Ishikawa (cell line): ENCODE data around the gene DVL2.

ENCODE experiments used
- CEBPB ChIP-seq: IDR thresholded peaks from 2 replicates; pipeline ENCODE4 v1.6.1; 2012
- EGR1 ChIP-seq: IDR thresholded peaks from 2 replicates; pipeline ENCODE4 v1.6.1; 2012
- EP300 ChIP-seq: IDR thresholded peaks from 2 replicates; pipeline ENCODE4 v1.6.1; 2012; ENCODE audit warnings: borderline replicate concordance
- NFIC ChIP-seq: IDR thresholded peaks from 2 replicates; pipeline ENCODE4 v1.6.1; 2012
- TAF1 ChIP-seq: IDR thresholded peaks from 2 replicates; pipeline ENCODE4 v1.6.1; 2012; ENCODE audit warnings: low read depth, mild to moderate bottlenecking
- YY1 ChIP-seq: IDR thresholded peaks from 2 replicates; pipeline ENCODE4 v1.6.1; 2012; ENCODE audit warnings: low read depth
- TF ChIP-seq, protein P1 (sequence below): IDR thresholded peaks from 2 replicates; pipeline ENCODE4 v1.6.1; 2012

DNA sequence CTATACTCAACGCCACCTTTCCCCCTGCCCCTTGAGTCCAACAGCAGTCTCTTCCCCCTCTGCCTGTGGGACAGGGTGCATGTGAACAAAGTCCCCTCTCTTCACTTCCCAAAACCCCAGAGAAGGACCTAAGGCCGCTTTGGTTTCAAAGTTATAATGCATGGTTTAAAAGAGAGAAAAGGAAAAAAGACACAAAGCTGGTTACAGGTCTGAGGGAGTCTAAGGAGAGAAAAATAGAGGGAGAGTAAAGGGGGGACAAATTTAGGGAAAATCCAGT, 9.1 kb upstream of the DVL2 start:
- no peak for TF ChIP-seq YY1
- no peak for TF ChIP-seq EP300
- no peak for TF ChIP-seq EGR1
- TF ChIP-seq, protein P1, sequence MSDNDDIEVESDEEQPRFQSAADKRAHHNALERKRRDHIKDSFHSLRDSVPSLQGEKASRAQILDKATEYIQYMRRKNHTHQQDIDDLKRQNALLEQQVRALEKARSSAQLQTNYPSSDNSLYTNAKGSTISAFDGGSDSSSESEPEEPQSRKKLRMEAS = no peak
- TF ChIP-seq CEBPB = no peak
- TF ChIP-seq NFIC = no peak
- no peak; the same call in 1 of the 2 replicates for TF ChIP-seq TAF1
